H1 (cell line): ENCODE results near the gene IRS1.

ENCODE experiments used
- ATF3 ChIP-seq: IDR thresholded peaks from 2 replicates; pipeline ENCODE4 v1.6.1; 2011; ENCODE audit warnings: low read depth, mild to moderate bottlenecking, low read length; ENCODE audit not compliant: insufficient read depth
- CHD2 ChIP-seq: IDR thresholded peaks from 2 replicates; pipeline ENCODE4 v1.6.1; 2012; ENCODE audit warnings: low read length, improper control_type of control experiment
- CTCF ChIP-seq, 3 experiments: IDR thresholded peaks; 1 replicate in 2 of 3; 2 replicates in 1 of 3; pipeline versions ENCODE4 v1.5.1 to v1.6.1; 2011; ENCODE audit warnings: low read length in 3 of 3, mild to moderate bottlenecking in 3 of 3, inconsistent platforms in 2 of 3, low read depth in 1 of 3, moderate library complexity in 1 of 3; ENCODE audit not compliant: insufficient read depth in 1 of 3; ENCODE audit errors: control extremely low read depth in 1 of 3
- EZH2 ChIP-seq: fragments of 200-600 bp; sonication (generic); IDR thresholded peaks from 2 replicates; pipeline ENCODE4 v1.7.1; 2012; ENCODE audit warnings: low read depth, mild to moderate bottlenecking, moderate library complexity, low read length, inconsistent platforms; ENCODE audit not compliant: severe bottlenecking
- GABPA ChIP-seq: IDR thresholded peaks from 2 replicates; pipeline ENCODE4 v1.6.1; 2011; ENCODE audit warnings: mild to moderate bottlenecking, low read length, moderate library complexity, borderline replicate concordance; ENCODE audit not compliant: insufficient read depth
- GTF2F1 ChIP-seq: IDR thresholded peaks from 2 replicates; pipeline ENCODE4 v1.6.1; 2012; ENCODE audit warnings: low read depth, low read length, improper control_type of control experiment, borderline replicate concordance
- HDAC2 ChIP-seq, 2 experiments: fragments of 300-600 bp in 1 of 2; sonication (generic) in 1 of 2; IDR thresholded peaks; 2 replicates each; pipeline ENCODE4 v1.6.1; 2011 to 2012; ENCODE audit warnings: low read depth in 2 of 2, low read length in 2 of 2, mild to moderate bottlenecking in 2 of 2, moderate library complexity in 2 of 2, borderline replicate concordance in 1 of 2, inconsistent platforms in 1 of 2
- MAX ChIP-seq: IDR thresholded peaks from 2 replicates; pipeline ENCODE4 v1.6.1; 2012; ENCODE audit warnings: inconsistent platforms
- PHF8 ChIP-seq: fragments of 200-600 bp; sonication (generic); conservative IDR thresholded peaks from 2 replicates; pipeline ENCODE4 v1.7.1; 2012; ENCODE audit warnings: low read depth, mild to moderate bottlenecking, inconsistent platforms, low read length, moderate library complexity
- POLR2A ChIP-seq, 2 experiments: IDR thresholded peaks; 1 replicate in 1 of 2; 2 replicates in 1 of 2; pipeline ENCODE4 v1.6.1; 2011; ENCODE audit warnings: low read depth in 2 of 2, low read length in 2 of 2, mild to moderate bottlenecking in 2 of 2; ENCODE audit errors: control extremely low read depth in 1 of 2
- SIN3A ChIP-seq, 2 experiments: IDR thresholded peaks in 1 of 2; conservative IDR thresholded peaks in 1 of 2; 2 replicates each; pipeline ENCODE4 v1.6.1; 2011 to 2012; ENCODE audit warnings: low read length in 2 of 2, improper control_type of control experiment in 1 of 2, low read depth in 1 of 2, mild to moderate bottlenecking in 1 of 2
- SUZ12 ChIP-seq: fragments of 200-600 bp; sonication (generic); IDR thresholded peaks from 2 replicates; pipeline ENCODE4 v1.6.1; 2012; ENCODE audit warnings: mild to moderate bottlenecking, inconsistent platforms, low read length, moderate library complexity, mixed read lengths
- YY1 ChIP-seq: IDR thresholded peaks from 2 replicates; pipeline ENCODE4 v1.6.1; 2011; ENCODE audit warnings: low read depth, mild to moderate bottlenecking, low read length

GRCh38 chr2:226752887-226753286 is 46.7 kb downstream of the IRS1 start:
- no peak for TF ChIP-seq PHF8
- no peak for TF ChIP-seq GTF2F1
- TF ChIP-seq MAX, result no peak
- TF ChIP-seq HDAC2 (IDR thresholded peaks at IDR 0.05; ENCODE audit: borderline replicate concordance in 1 of 2, low read depth in 2 of 2, low read length in 2 of 2), result no peak
- no peak for TF ChIP-seq YY1
- TF ChIP-seq ATF3, result no peak
- no peak for TF ChIP-seq CHD2
- no peak for TF ChIP-seq CTCF (IDR thresholded peaks at IDR 0.05; ENCODE audit: control extremely low read depth in 1 of 3, insufficient read depth in 1 of 3, low read depth in 1 of 3, low read length in 3 of 3)
- TF ChIP-seq SIN3A (conservative IDR thresholded peaks at IDR 0.05 in 1 of 2, IDR thresholded peaks at IDR 0.05 in 1 of 2; ENCODE audit: low read depth in 1 of 2, low read length in 2 of 2), result no peak
- TF ChIP-seq EZH2, result no peak
- TF ChIP-seq GABPA, result no peak
- TF ChIP-seq POLR2A (IDR thresholded peaks at IDR 0.05; ENCODE audit: control extremely low read depth in 1 of 2, low read depth in 2 of 2, low read length in 2 of 2), result no peak
- no peak for TF ChIP-seq SUZ12
